ENCODE results near the gene SND1.

- TF ChIP-seq, protein P1, sequence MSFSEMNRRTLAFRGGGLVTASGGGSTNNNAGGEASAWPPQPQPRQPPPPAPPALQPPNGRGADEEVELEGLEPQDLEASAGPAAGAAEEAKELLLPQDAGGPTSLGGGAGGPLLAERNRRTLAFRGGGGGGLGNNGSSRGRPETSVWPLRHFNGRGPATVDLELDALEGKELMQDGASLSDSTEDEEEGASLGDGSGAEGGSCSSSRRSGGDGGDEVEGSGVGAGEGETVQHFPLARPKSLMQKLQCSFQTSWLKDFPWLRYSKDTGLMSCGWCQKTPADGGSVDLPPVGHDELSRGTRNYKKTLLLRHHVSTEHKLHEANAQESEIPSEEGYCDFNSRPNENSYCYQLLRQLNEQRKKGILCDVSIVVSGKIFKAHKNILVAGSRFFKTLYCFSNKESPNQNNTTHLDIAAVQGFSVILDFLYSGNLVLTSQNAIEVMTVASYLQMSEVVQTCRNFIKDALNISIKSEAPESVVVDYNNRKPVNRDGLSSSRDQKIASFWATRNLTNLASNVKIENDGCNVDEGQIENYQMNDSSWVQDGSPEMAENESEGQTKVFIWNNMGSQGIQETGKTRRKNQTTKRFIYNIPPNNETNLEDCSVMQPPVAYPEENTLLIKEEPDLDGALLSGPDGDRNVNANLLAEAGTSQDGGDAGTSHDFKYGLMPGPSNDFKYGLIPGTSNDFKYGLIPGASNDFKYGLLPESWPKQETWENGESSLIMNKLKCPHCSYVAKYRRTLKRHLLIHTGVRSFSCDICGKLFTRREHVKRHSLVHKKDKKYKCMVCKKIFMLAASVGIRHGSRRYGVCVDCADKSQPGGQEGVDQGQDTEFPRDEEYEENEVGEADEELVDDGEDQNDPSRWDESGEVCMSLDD (tag by site-specific recombination; IDR thresholded peaks at IDR 0.05) = no peak
- no peak for TF ChIP-seq ZNF580 (tag by site-specific recombination; IDR thresholded peaks at IDR 0.05)
- no peak for TF ChIP-seq ZNF785 (tag by site-specific recombination; IDR thresholded peaks at IDR 0.05)
- TF ChIP-seq YY1 (tag by site-specific recombination; IDR thresholded peaks at IDR 0.05) = no peak
These were observed 146.9 kb downstream of the SND1 start for GRCh38 chr7:127798769-127799372.
